ENCODE results near the gene TRIM6. TPM values are rescaled to one million over a fixed set of nuclear protein-coding genes. Genes with fewer than 3 reads are reported as not detected.

The TRIM6 gene
- total RNA-seq, 1 experiment from 2014 or later: 30.2 TPM

- Mint-ChIP-seq H3K4me1 (no peaks in the 10 kb centered on the region), H3K27me3 (ENCODE audit: low read depth) (no peaks in the 10 kb centered on the region), H3K36me3 (no peaks in the 10 kb centered on the region), H3K4me3 (no peak overlapping the region), H3K9me3 (no peaks in the 10 kb centered on the region), H3K27ac (no peak overlapping the region)
- no peak for ATAC-seq
- ChIA-PET POLR2A (no interaction called here), CTCF (no interaction called here)
- TF ChIP-seq FOXP4 (CRISPR knock-in tag; IDR thresholded peaks at IDR 0.05) (no peak), ZNF121 (CRISPR knock-in tag; IDR thresholded peaks at IDR 0.05) (no peak), ZNF416 (CRISPR knock-in tag; IDR thresholded peaks at IDR 0.05) (no peak), ERG (CRISPR knock-in tag; IDR thresholded peaks at IDR 0.05) (no peak), IRF2 (CRISPR knock-in tag; IDR thresholded peaks at IDR 0.05; ENCODE audit: borderline replicate concordance, low read depth) (no peak), ATF6 (CRISPR knock-in tag; IDR thresholded peaks at IDR 0.05) (no peak)
- DNase-seq (ENCODE audit: low spot score): no peak
These were observed 19.3 kb upstream of the TRIM6 start for GRCh38 chr11:5577101-5577500.

GRCh38 chr11:5580577-5580976, 15.9 kb upstream of the TRIM6 start, which contains the start of gene OR52B6:
Gene OR52B6 (plus strand): TSS chr11:5580877. CDS start chr11:5580877, 0 bp downstream.
- Mint-ChIP-seq H3K27ac (no peak within 1 kb of the TSS), H3K4me3 (no peak within 1 kb of the TSS), H3K4me1 (no peaks in the 10 kb centered on the region), H3K9me3 (peaks cover 7% of the 10 kb centered on the region; the same call in 1 of the 2 replicates), H3K36me3 (no peaks in the 10 kb centered on the region), H3K27me3 (ENCODE audit: low read depth) (no peaks in the 10 kb centered on the region)
- ATAC-seq: no peak
- DNase-seq (ENCODE audit: low spot score): no peak
- no peak for TF ChIP-seq ZNF121 (CRISPR knock-in tag; IDR thresholded peaks at IDR 0.05)
- no peak for TF ChIP-seq NFATC4 (CRISPR knock-in tag; IDR thresholded peaks at IDR 0.05)
- TF ChIP-seq ATF3 (CRISPR knock-in tag; conservative IDR thresholded peaks at IDR 0.05): no peak
- TF ChIP-seq PREB (CRISPR knock-in tag; IDR thresholded peaks at IDR 0.05; ENCODE audit: borderline replicate concordance): no peak
- ChIA-PET POLR2A (no interaction called here), CTCF (no interaction called here)

- POLR2A ChIA-PET: no interaction called here
- H3K27ac Mint-ChIP-seq: no peak overlapping the region
- no peaks in the 10 kb centered on the region for H3K36me3 Mint-ChIP-seq
- H3K9me3 Mint-ChIP-seq: peaks cover 7% of the 10 kb centered on the region; the same call in 1 of the 2 replicates
- no peak overlapping the region for H3K4me3 Mint-ChIP-seq
- CTCF ChIA-PET: no interaction called here
- DNase-seq (ENCODE audit: low spot score): no peak
- no peaks in the 10 kb centered on the region for H3K27me3 Mint-ChIP-seq (ENCODE audit: low read depth)
- no peaks in the 10 kb centered on the region for H3K4me1 Mint-ChIP-seq
- ATAC-seq: no peak
- TF ChIP-seq ZNF416 (CRISPR knock-in tag; IDR thresholded peaks at IDR 0.05): no peak
- no peak for TF ChIP-seq ZSCAN18 (CRISPR knock-in tag; IDR thresholded peaks at IDR 0.05)
- TF ChIP-seq JAZF1 (CRISPR knock-in tag; IDR thresholded peaks at IDR 0.05): no peak
- TF ChIP-seq ZNF423 (CRISPR knock-in tag; IDR thresholded peaks at IDR 0.05): no peak
- TF ChIP-seq AR (CRISPR knock-in tag; IDR thresholded peaks at IDR 0.05): no peak
- no peak for TF ChIP-seq ZMAT4 (CRISPR knock-in tag; IDR thresholded peaks at IDR 0.05)
- no peak for TF ChIP-seq FOXJ3 (CRISPR knock-in tag; IDR thresholded peaks at IDR 0.05; ENCODE audit: borderline replicate concordance)
- TF ChIP-seq ZNF281 (CRISPR knock-in tag; IDR thresholded peaks at IDR 0.05): no peak
- TF ChIP-seq NFYB (CRISPR knock-in tag; conservative IDR thresholded peaks at IDR 0.05; ENCODE audit: low read depth): no peak
These were observed 15.4 kb upstream of the TRIM6 start for GRCh38 chr11:5581014-5581413.

Measured in WTC11 (cell line).